LNCAP (cell line): ENCODE results near the gene HNRNPH1.

Experiments used
- TF ChIP-seq, protein P1 (sequence below): fragments of 450-650 bp; IDR thresholded peaks from 2 replicates; pipeline ENCODE4 v1.5.1; 2017; ENCODE audit warnings: mild to moderate bottlenecking

The HNRNPH1 gene

DNA sequence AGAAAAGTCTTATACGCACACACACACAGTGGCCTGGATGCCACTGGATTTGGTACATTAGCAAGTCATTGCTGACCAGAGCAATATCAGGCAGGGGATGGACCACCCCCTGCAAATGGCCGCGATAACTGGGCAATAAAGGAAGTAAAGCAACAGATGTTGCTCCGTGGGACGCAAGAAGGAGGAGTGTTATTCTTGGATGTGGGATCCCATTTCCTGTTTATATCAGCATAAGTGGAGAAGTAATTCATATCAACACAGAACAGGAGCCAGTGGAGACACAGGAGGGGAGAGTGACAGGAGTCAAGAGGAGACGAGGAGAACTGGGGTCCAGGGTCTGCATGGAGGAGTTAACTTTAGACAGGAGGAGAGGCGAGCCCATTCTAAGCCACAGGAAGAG, 54.8 kb downstream of the HNRNPH1 start:
- TF ChIP-seq, protein P1, sequence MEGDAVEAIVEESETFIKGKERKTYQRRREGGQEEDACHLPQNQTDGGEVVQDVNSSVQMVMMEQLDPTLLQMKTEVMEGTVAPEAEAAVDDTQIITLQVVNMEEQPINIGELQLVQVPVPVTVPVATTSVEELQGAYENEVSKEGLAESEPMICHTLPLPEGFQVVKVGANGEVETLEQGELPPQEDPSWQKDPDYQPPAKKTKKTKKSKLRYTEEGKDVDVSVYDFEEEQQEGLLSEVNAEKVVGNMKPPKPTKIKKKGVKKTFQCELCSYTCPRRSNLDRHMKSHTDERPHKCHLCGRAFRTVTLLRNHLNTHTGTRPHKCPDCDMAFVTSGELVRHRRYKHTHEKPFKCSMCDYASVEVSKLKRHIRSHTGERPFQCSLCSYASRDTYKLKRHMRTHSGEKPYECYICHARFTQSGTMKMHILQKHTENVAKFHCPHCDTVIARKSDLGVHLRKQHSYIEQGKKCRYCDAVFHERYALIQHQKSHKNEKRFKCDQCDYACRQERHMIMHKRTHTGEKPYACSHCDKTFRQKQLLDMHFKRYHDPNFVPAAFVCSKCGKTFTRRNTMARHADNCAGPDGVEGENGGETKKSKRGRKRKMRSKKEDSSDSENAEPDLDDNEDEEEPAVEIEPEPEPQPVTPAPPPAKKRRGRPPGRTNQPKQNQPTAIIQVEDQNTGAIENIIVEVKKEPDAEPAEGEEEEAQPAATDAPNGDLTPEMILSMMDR, result no peak

DNA sequence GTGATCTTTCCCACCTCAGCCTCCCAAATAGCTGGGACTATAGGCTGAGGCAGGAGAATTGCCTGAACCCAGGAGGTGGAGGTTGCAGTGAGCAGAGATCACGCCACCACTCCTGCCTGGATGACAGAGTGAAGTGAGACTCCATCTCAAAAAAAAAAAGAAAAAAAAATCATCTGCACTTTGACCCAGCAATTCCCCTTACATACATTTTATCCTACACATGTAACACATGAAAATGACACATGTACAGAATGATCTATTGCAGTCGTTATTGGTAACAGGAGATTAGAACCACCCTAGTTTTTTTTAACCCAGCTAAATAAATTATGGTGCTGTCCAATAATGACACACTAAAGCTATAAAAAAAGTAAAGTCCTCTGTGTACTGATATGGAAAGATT, 58.9 kb downstream of the HNRNPH1 start:
- TF ChIP-seq, protein P1, result no peak
